Hepatocyte (in vitro differentiated cells): Measurements from ENCODE around the gene ATG10. TPM values are rescaled to one million over a fixed set of nuclear protein-coding genes. Genes with fewer than 3 reads are reported as not detected.
"Not testable (repeated sequence)": the region's sequence is repeated elsewhere in the genome, so short reads cannot be mapped to it uniquely, and the experiment has no call there.

Experiments used
- DNase-seq: peaks from one replicate; pipeline ENCODE4 v3.0.0-alpha.2; 2016; ENCODE audit warnings: low spot score
- H2AFZ ChIP-seq: fragments of 200-600 bp; sonication (generic); 2 replicates; pipeline ENCODE4 v1.6.0; 2016; ENCODE audit warnings: antibody characterized with exemption, mild to moderate bottlenecking
- H3K27ac ChIP-seq: fragments of 200-600 bp; sonication (generic); 2 replicates; pipeline ENCODE4 v1.5.1; 2016; ENCODE audit warnings: mild to moderate bottlenecking
- H3K27me3 ChIP-seq: fragments of 200-600 bp; sonication (generic); 2 replicates; pipeline ENCODE4 v1.6.1; 2016
- H3K36me3 ChIP-seq: fragments of 200-600 bp; sonication (generic); replicated peaks from 2 replicates; pipeline ENCODE4 v1.5.1; 2016; ENCODE audit warnings: low read depth; ENCODE audit not compliant: insufficient read depth
- H3K4me1 ChIP-seq: fragments of 200-600 bp; sonication (generic); 2 replicates; pipeline ENCODE4 v1.5.1; 2016; ENCODE audit warnings: mild to moderate bottlenecking, moderate library complexity; ENCODE audit not compliant: insufficient read depth
- H3K4me2 ChIP-seq: fragments of 200-600 bp; sonication (generic); 2 replicates; pipeline ENCODE4 v1.6.0; 2016
- H3K4me3 ChIP-seq: fragments of 200-600 bp; sonication (generic); 2 replicates; pipeline ENCODE4 v1.5.1; 2016; ENCODE audit warnings: mild to moderate bottlenecking
- H3K79me2 ChIP-seq: fragments of 200-600 bp; sonication (generic); 2 replicates; pipeline ENCODE4 v1.6.0; 2017; ENCODE audit warnings: mild to moderate bottlenecking
- H3K9me2 ChIP-seq: fragments of 200-600 bp; sonication (generic); replicated peaks from 2 replicates; pipeline ENCODE4 v1.6.0; 2017; ENCODE audit warnings: mild to moderate bottlenecking; ENCODE audit not compliant: insufficient read depth
- H3K9me3 ChIP-seq: fragments of 200-600 bp; sonication (generic); 2 replicates; pipeline ENCODE4 v1.5.1; 2016; ENCODE audit warnings: low read depth, mild to moderate bottlenecking
- H4K20me1 ChIP-seq: fragments of 200-600 bp; sonication (generic); 2 replicates; pipeline ENCODE4 v1.6.0; 2016; ENCODE audit warnings: mild to moderate bottlenecking; ENCODE audit not compliant: insufficient read depth, poor library complexity, severe bottlenecking
- EZH2 ChIP-seq: fragments of 200-600 bp; sonication (generic); IDR thresholded peaks from 2 replicates; pipeline ENCODE4 v1.6.1; 2016; ENCODE audit warnings: antibody characterized with exemption, mild to moderate bottlenecking, borderline replicate concordance
- EZH2phosphoT487 ChIP-seq: fragments of 200-600 bp; sonication (generic); IDR thresholded peaks from one replicate; pipeline ENCODE4 v1.6.1; 2018; ENCODE audit warnings: antibody characterized with exemption, mild to moderate bottlenecking, low read depth, moderate library complexity; ENCODE audit not compliant: unreplicated experiment, severe bottlenecking
- WGBS: methylation state at CpG from one replicate; pipeline ENCODE4 v1.1.6; 2016; ENCODE audit warnings: low lambda C conversion rate; ENCODE audit errors: missing lambda C conversion rate; 5-methylcytosine and 5-hydroxymethylcytosine counted together
- polyA plus RNA-seq: library from polyadenylated mRNA; unstranded; fragments of >200 nt; fragmentation: Nextera tagmentation; extraction: Ambion mirVana; gene quantifications from 2 replicates; pipeline ENCODE4 v1.2.1, GENCODE V29; 2016
- total RNA-seq: library from RNA; depleted of rRNA; stranded (reverse); fragments of >200 nt; gene quantifications from 2 replicates; pipeline ENCODE4 v1.2.3, GENCODE V29; 2014
- TF ChIP-seq, protein P1 (sequence below): fragments of 200-600 bp; sonication (generic); IDR thresholded peaks from 2 replicates; pipeline ENCODE4 v1.5.1; 2016; ENCODE audit warnings: antibody characterized with exemption, mild to moderate bottlenecking; ENCODE audit not compliant: poor library complexity

The ATG10 gene
- total and polyA plus RNA-seq, 2 experiments from 2014 or later: 11.8 to 13.0 TPM

DNA sequence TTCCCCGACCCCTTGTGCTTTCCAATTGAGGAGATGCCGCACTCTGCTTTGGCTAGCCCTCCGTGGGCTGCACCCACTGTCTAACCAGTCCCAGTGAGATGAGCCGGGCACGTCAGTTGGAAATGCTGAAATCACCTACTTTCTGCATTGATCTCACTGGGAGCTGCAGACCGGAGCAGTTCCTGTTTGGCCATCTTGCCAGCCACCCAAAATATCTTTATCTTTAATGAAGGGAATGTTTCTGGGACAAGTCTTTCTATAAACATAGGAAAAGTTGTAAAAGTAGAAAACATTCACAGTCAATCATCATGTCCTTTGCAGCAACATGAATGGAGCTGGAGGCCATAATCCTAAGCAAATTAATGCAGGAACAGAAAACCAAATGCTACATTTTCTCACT lies 158.8 kb downstream of the ATG10 start:
- H3K79me2 ChIP-seq: no peaks in the 10 kb centered on the region
- TF ChIP-seq EZH2phosphoT487: no peak
- TF ChIP-seq, protein P1, sequence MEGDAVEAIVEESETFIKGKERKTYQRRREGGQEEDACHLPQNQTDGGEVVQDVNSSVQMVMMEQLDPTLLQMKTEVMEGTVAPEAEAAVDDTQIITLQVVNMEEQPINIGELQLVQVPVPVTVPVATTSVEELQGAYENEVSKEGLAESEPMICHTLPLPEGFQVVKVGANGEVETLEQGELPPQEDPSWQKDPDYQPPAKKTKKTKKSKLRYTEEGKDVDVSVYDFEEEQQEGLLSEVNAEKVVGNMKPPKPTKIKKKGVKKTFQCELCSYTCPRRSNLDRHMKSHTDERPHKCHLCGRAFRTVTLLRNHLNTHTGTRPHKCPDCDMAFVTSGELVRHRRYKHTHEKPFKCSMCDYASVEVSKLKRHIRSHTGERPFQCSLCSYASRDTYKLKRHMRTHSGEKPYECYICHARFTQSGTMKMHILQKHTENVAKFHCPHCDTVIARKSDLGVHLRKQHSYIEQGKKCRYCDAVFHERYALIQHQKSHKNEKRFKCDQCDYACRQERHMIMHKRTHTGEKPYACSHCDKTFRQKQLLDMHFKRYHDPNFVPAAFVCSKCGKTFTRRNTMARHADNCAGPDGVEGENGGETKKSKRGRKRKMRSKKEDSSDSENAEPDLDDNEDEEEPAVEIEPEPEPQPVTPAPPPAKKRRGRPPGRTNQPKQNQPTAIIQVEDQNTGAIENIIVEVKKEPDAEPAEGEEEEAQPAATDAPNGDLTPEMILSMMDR: no peak
- H3K4me2 ChIP-seq: no peak overlapping the region
- H4K20me1 ChIP-seq: no peaks in the 10 kb centered on the region
- no peaks in the 10 kb centered on the region for H3K9me3 ChIP-seq
- no peak overlapping the region for H3K27ac ChIP-seq
- H3K4me3 ChIP-seq: no peak overlapping the region
- DNase-seq: no peak
- H3K4me1 ChIP-seq: no peaks in the 10 kb centered on the region
- no peaks in the 10 kb centered on the region for H3K36me3 ChIP-seq
- H3K9me2 ChIP-seq: no peaks in the 10 kb centered on the region
- H3K27me3 ChIP-seq: no peaks in the 10 kb centered on the region
- WGBS: 93% methylated on average over 6 of the region's 6 CpGs
- no peak overlapping the region for H2AFZ ChIP-seq

DNA sequence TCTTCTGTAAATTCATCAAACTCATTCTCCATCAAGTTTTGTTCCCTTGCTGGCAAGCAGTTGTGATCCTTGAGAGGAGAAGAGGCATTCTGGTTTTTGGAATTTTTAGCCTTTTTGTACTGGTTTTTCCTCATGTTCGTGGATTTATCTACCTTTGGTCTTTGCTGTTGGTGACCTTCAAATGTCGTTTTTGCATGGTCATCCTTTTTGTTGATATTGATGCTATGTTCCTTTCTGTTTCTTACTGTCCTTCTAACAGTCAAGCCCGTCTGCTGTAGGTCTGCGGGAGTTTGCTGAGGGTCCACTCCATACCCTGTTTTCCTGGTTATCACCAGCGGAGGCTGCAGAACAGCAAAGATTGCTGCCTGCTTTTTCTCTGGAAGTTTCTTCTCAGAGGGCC lies 165.4 kb downstream of the ATG10 start:
- no peaks in the 10 kb centered on the region for H3K36me3 ChIP-seq
- TF ChIP-seq EZH2: no peak
- no peaks in the 10 kb centered on the region for H3K79me2 ChIP-seq
- no peak overlapping the region for H3K4me2 ChIP-seq
- no peak overlapping the region for H3K27ac ChIP-seq
- no peaks in the 10 kb centered on the region for H3K4me1 ChIP-seq
- no peaks in the 10 kb centered on the region for H3K9me2 ChIP-seq
- no peaks in the 10 kb centered on the region for H4K20me1 ChIP-seq
- DNase-seq: no peak
- no peaks in the 10 kb centered on the region for H3K27me3 ChIP-seq
- H3K4me3 ChIP-seq: no peak overlapping the region
- 99% methylated on average over 5 of the region's 5 CpGs for WGBS
- H3K9me3 ChIP-seq: no peaks in the 10 kb centered on the region
- no peak overlapping the region for H2AFZ ChIP-seq

DNA sequence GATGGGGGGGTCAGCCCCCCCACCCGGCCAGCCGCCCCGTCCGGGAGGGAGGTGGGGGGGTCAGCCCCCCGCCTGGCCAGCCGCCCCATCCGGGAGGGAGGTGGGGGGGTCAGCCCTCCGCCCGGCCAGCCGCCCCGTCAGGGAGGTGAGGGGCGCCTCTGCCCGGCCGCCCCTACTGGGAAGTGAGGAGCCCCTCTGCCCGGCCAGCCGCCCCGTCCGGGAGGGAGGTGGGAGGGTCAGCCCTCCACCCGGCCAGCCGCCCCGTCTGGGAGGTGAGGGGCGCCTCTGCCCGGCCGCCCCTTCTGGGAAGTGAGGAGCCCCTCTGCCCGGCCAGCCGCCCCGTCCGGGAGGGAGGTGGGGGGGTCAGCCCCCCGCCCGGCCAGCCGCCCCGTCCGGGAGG lies 168.0 kb downstream of the ATG10 start:
- not testable (repeated sequence) for H3K9me3 ChIP-seq, H3K4me1 ChIP-seq, H3K36me3 ChIP-seq, H3K79me2 ChIP-seq, H3K4me2 ChIP-seq, H2AFZ ChIP-seq, H4K20me1 ChIP-seq, H3K4me3 ChIP-seq, DNase-seq, H3K27me3 ChIP-seq, H3K27ac ChIP-seq, H3K9me2 ChIP-seq
- no CpG with 5 or more reads among the region's 33 CpGs for WGBS

DNA sequence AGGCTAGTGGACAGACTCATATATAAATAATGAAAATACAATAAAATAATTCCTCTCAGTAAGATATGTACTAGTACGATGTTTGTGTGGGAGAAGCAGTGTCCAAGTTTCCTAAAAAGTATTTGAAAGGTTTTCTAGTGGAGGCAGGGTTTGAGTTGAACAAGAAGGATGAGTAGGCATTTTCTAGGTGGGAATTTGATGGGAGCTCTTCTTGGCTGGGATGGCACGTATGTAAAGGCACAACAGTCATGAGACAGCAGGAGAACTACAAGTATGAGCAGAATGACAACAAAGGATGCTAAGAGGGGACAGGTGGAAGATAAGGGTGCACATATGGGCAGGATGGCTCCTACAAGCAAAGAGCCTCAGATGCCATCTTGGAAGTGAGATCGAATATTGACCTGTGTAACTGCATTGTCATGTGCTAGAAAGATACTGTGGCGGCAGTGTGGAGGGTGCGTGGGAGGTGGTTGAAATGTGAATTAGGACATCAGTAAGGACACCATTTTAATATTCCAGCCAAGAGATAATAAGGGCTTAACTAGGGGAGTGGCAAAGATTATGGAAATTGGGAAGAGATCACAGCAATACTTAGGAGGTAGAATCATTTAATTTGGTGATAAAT lies 170.5 kb downstream of the ATG10 start:
- H3K27me3 ChIP-seq: no peaks in the 10 kb centered on the region

More for the DNA sequence above, 170.5 kb downstream of the ATG10 start:
- no peak for TF ChIP-seq EZH2
- TF ChIP-seq EZH2phosphoT487: no peak
- TF ChIP-seq, protein P1: no peak
- DNase-seq: no peak
- H3K79me2 ChIP-seq: no peaks in the 10 kb centered on the region
- H3K4me3 ChIP-seq: no peak overlapping the region
- H3K4me2 ChIP-seq: no peak overlapping the region
- H3K9me3 ChIP-seq: no peaks in the 10 kb centered on the region
- H2AFZ ChIP-seq: no peak overlapping the region
- WGBS: 94% methylated on average over 5 of the region's 5 CpGs
- no peaks in the 10 kb centered on the region for H4K20me1 ChIP-seq
- no peak overlapping the region for H3K27ac ChIP-seq
- no peaks in the 10 kb centered on the region for H3K9me2 ChIP-seq
- H3K4me1 ChIP-seq: no peaks in the 10 kb centered on the region
- no peaks in the 10 kb centered on the region for H3K36me3 ChIP-seq
